Activated T-helper 2 cell treated with anti-CD3 and anti-CD28 coated beads, Interferon-gamma antibody, Interleukin-2, Interleukin-4, amounts not matched to agents 10 μg/mL and 5 μg/mL and 100 μg/mL, durations not matched to agents 14 hours and 24 hours and 36 hours (primary cell): ENCODE results near the gene OR10A3. TPM values are rescaled to one million over a fixed set of nuclear protein-coding genes. Genes with fewer than 3 reads are reported as not detected.

Experiments
- DNase-seq: peaks from one replicate; pipeline ENCODE4 v3.0.0; 2021; ENCODE audit warnings: low spot score
- H3K27ac Mint-ChIP-seq: one replicate; pipeline ENCODE4 v1.8.0; 2021; ENCODE audit warnings: mixed read lengths
- H3K27me3 Mint-ChIP-seq: one replicate; pipeline ENCODE4 v1.8.0; 2021; ENCODE audit warnings: low read depth, mixed read lengths
- H3K36me3 Mint-ChIP-seq: one replicate; pipeline ENCODE4 v1.8.0; 2021; ENCODE audit warnings: low read depth, mixed read lengths
- H3K4me1 Mint-ChIP-seq: one replicate; pipeline ENCODE4 v1.8.0; 2021; ENCODE audit warnings: low read depth, mixed read lengths
- H3K4me3 Mint-ChIP-seq: one replicate; pipeline ENCODE4 v1.8.0; 2021; ENCODE audit warnings: low read depth, mild to moderate bottlenecking, moderate library complexity, mixed read lengths
- H3K9me3 Mint-ChIP-seq: one replicate; pipeline ENCODE4 v1.8.0; 2021; ENCODE audit warnings: mixed read lengths
- intact Hi-C: fragments of 100-400 bp; cut with micrococcal nuclease; formaldehyde crosslinking; loops from one replicate; pipeline ENCODE4 v1.15.1; 2023
- total RNA-seq: library from RNA; stranded (reverse); gene quantifications from 2 replicates; pipeline ENCODE4 v1.2.3, GENCODE V29; 2022

OR10A3 gene
- total RNA-seq, 1 donor from 2014 or later: not detected

- no peaks in the 10 kb centered on the region for H3K9me3 Mint-ChIP-seq
- H3K27ac Mint-ChIP-seq: no peak overlapping the region
- peaks cover 3% of the 10 kb centered on the region for H3K27me3 Mint-ChIP-seq
- H3K4me3 Mint-ChIP-seq: no peak overlapping the region
- no peaks in the 10 kb centered on the region for H3K4me1 Mint-ChIP-seq
- intact Hi-C loops: no loop called here
- DNase-seq: no peak
- no peaks in the 10 kb centered on the region for H3K36me3 Mint-ChIP-seq
These were observed 27.2 kb upstream of the OR10A3 start for GRCh38 chr11:7968686-7969085.

- intact Hi-C loops: no loop called here
- DNase-seq: no peak
- Mint-ChIP-seq H3K27ac (no peak overlapping the region), H3K9me3 (no peaks in the 10 kb centered on the region), H3K27me3 (peaks cover 3% of the 10 kb centered on the region), H3K4me3 (no peak overlapping the region), H3K36me3 (no peaks in the 10 kb centered on the region), H3K4me1 (no peaks in the 10 kb centered on the region)
These were observed 26.3 kb upstream of the OR10A3 start for GRCh38 chr11:7967826-7968225.

- Mint-ChIP-seq H3K4me3 (no peak overlapping the region), H3K27me3 (peaks cover 3% of the 10 kb centered on the region), H3K4me1 (no peaks in the 10 kb centered on the region), H3K9me3 (no peaks in the 10 kb centered on the region), H3K36me3 (no peaks in the 10 kb centered on the region), H3K27ac (no peak overlapping the region)
- intact Hi-C loops: no loop called here
- no peak for DNase-seq
These were observed 25.6 kb upstream of the OR10A3 start for GRCh38 chr11:7967097-7967496.

- DNase-seq: no peak
- Mint-ChIP-seq H3K27me3 (peaks cover 3% of the 10 kb centered on the region), H3K4me3 (no peak within 1 kb of the TSS), H3K4me1 (no peaks in the 10 kb centered on the region), H3K36me3 (no peaks in the 10 kb centered on the region), H3K27ac (no peak within 1 kb of the TSS), H3K9me3 (no peaks in the 10 kb centered on the region)
- intact Hi-C loops: no loop called here
These were observed 23.9 kb upstream of the OR10A3 start, which contains the start of gene NLRP10 for GRCh38 chr11:7965386-7965785. NLRP10 (minus strand) TSS chr11:7965447; CDS start chr11:7963495, 1,952 bp downstream.

- DNase-seq: no peak
- Mint-ChIP-seq H3K27me3 (peaks cover 3% of the 10 kb centered on the region), H3K27ac (no peak overlapping the region), H3K4me3 (no peak overlapping the region), H3K4me1 (no peaks in the 10 kb centered on the region), H3K36me3 (no peaks in the 10 kb centered on the region), H3K9me3 (no peaks in the 10 kb centered on the region)
- intact Hi-C loops: no loop called here
These were observed 23.4 kb upstream of the OR10A3 start for GRCh38 chr11:7964873-7965272.

GRCh38 chr11:7964261-7964660 lies 22.8 kb upstream of the OR10A3 start:
- intact Hi-C loops: no loop called here
- Mint-ChIP-seq H3K9me3 (no peaks in the 10 kb centered on the region), H3K27ac (no peak overlapping the region), H3K27me3 (peaks cover 3% of the 10 kb centered on the region), H3K4me1 (no peaks in the 10 kb centered on the region), H3K36me3 (no peaks in the 10 kb centered on the region), H3K4me3 (no peak overlapping the region)
- DNase-seq: no peak

- Mint-ChIP-seq H3K27ac (no peak overlapping the region), H3K4me3 (no peak overlapping the region), H3K9me3 (no peaks in the 10 kb centered on the region), H3K36me3 (no peaks in the 10 kb centered on the region), H3K27me3 (no peaks in the 10 kb centered on the region), H3K4me1 (no peaks in the 10 kb centered on the region)
- intact Hi-C loops: no loop called here
- no peak for DNase-seq
These were observed 13.7 kb upstream of the OR10A3 start for GRCh38 chr11:7955191-7955590.

GRCh38 chr11:7949934-7950333 lies 8.4 kb upstream of the OR10A3 start:
- no peak for DNase-seq
- no peak overlapping the region for H3K4me3 Mint-ChIP-seq
- peaks cover 6% of the 10 kb centered on the region for H3K27me3 Mint-ChIP-seq
- intact Hi-C loops: no loop called here
- no peaks in the 10 kb centered on the region for H3K36me3 Mint-ChIP-seq
- no peaks in the 10 kb centered on the region for H3K4me1 Mint-ChIP-seq
- H3K27ac Mint-ChIP-seq: no peak overlapping the region
- no peaks in the 10 kb centered on the region for H3K9me3 Mint-ChIP-seq

GRCh38 chr11:7944123-7944522 lies 2.6 kb upstream of the OR10A3 start:
- Mint-ChIP-seq H3K27me3 (peaks cover 6% of the 10 kb centered on the region), H3K36me3 (no peaks in the 10 kb centered on the region), H3K4me3 (no peak overlapping the region), H3K27ac (no peak overlapping the region), H3K9me3 (peaks cover 16% of the 10 kb centered on the region), H3K4me1 (no peaks in the 10 kb centered on the region)
- DNase-seq: no peak
- intact Hi-C loops: no loop called here

- Mint-ChIP-seq H3K9me3 (peaks cover 16% of the 10 kb centered on the region), H3K36me3 (no peaks in the 10 kb centered on the region), H3K27ac (no peak overlapping the region), H3K27me3 (no peaks in the 10 kb centered on the region), H3K4me3 (no peak overlapping the region), H3K4me1 (no peaks in the 10 kb centered on the region)
- intact Hi-C loops: no loop called here
- DNase-seq: no peak
These were observed 362 bp downstream of the OR10A3 start for GRCh38 chr11:7941146-7941545.

GRCh38 chr11:7936615-7937014 lies 4.9 kb downstream of the OR10A3 start:
- intact Hi-C loops: no loop called here
- H3K4me3 Mint-ChIP-seq: no peak overlapping the region

GRCh38 chr11:7931168-7931567 lies 10.3 kb downstream of the OR10A3 start, which contains the start of gene OR10A6:
OR10A6 (minus strand) TSS chr11:7931268; CDS start chr11:7928662, 2,606 bp downstream.
- Mint-ChIP-seq H3K27me3 (no peaks in the 10 kb centered on the region), H3K9me3 (no peaks in the 10 kb centered on the region), H3K4me1 (no peaks in the 10 kb centered on the region), H3K27ac (no peak within 1 kb of the TSS), H3K4me3 (no peak within 1 kb of the TSS), H3K36me3 (no peaks in the 10 kb centered on the region)
- no peak for DNase-seq
- intact Hi-C loops: no loop called here

More at GRCh38 chr11:7936615-7937014, 4.9 kb downstream of the OR10A3 start:
- no peak for DNase-seq
- no peaks in the 10 kb centered on the region for H3K9me3 Mint-ChIP-seq
- no peak overlapping the region for H3K27ac Mint-ChIP-seq
- no peaks in the 10 kb centered on the region for H3K4me1 Mint-ChIP-seq
- H3K27me3 Mint-ChIP-seq: no peaks in the 10 kb centered on the region
- no peaks in the 10 kb centered on the region for H3K36me3 Mint-ChIP-seq

- DNase-seq: no peak
- no peaks in the 10 kb centered on the region for H3K36me3 Mint-ChIP-seq
- H3K4me1 Mint-ChIP-seq: no peaks in the 10 kb centered on the region
- H3K27ac Mint-ChIP-seq: no peak overlapping the region
- no peaks in the 10 kb centered on the region for H3K9me3 Mint-ChIP-seq
- H3K27me3 Mint-ChIP-seq: peaks cover 2% of the 10 kb centered on the region
- H3K4me3 Mint-ChIP-seq: no peak overlapping the region
- intact Hi-C loops: no loop called here
These were observed 13.9 kb downstream of the OR10A3 start for GRCh38 chr11:7927635-7928034.

- DNase-seq: no peak
- no peak overlapping the region for H3K4me3 Mint-ChIP-seq
- intact Hi-C loops: no loop called here
- peaks cover 2% of the 10 kb centered on the region for H3K27me3 Mint-ChIP-seq
- no peaks in the 10 kb centered on the region for H3K9me3 Mint-ChIP-seq
- H3K36me3 Mint-ChIP-seq: no peaks in the 10 kb centered on the region
- H3K4me1 Mint-ChIP-seq: no peaks in the 10 kb centered on the region
- H3K27ac Mint-ChIP-seq: no peak overlapping the region
These were observed 17.0 kb downstream of the OR10A3 start for GRCh38 chr11:7924536-7924935.
